HG03457 (cell line): Measurements from ENCODE around the gene ANKRD62.

Experiments used
- ATAC-seq: cut with Tn5 transposase; IDR thresholded peaks from one replicate; pipeline ENCODE4 v1.9.1; 2021; ENCODE audit warnings: moderate number of reproducible peaks; ENCODE audit not compliant: unreplicated experiment

Gene ANKRD62

DNA sequence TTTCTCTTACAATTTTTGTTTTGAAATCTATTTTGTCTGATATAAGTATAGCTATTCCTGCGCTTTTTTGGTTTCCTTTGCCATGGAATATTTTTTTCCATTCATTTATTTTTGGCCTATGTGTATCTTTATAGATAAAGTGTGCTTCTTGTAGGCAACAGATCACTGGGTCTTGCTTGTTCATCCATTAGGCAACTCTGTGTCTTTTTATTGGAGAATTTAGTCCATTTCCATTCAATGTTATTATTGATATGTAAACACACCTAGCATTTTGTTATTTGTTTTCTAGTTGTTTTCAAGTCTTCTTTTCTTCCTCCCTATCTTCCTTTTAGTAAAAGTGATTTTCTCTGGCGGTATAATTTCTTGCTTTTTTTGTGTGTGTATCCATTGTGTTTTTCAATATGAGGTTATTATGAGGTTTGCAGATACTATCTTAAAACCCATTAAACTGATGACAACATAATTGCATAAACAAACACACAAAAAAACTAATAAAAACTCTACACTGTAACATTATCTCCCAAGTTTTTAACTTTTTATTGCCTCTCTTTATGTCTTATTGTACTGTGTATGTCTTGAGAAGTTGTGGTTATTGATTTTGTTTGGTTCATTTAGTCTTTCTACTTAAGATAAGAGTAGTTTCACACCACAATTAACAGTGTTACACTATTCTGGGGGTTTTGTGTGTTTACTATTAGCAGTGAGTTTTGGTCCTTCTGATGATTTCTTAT is 71.6 kb downstream of the ANKRD62 start:
- no peak for ATAC-seq
